Stimulated activated memory B cell treated with anti-CD40 and anti-IgM and Interleukin-4, amounts not matched to agents 10 μg/mL and 1 μg/mL and 100 μg/mL, for 72 hours (primary cell): ENCODE measurements around the gene ATG4C.

Experiments used
- ATAC-seq: fragments of 150-1000 bp; cut with Tn5 transposase; 2 replicates; pipeline ENCODE4 v1.10.0; 2021
- H3K27ac Mint-ChIP-seq: one replicate; pipeline ENCODE4 v1.8.0; 2022; ENCODE audit warnings: mild to moderate bottlenecking, mixed read lengths
- H3K27me3 Mint-ChIP-seq: one replicate; pipeline ENCODE4 v1.8.0; 2022; ENCODE audit warnings: mixed read lengths
- H3K36me3 Mint-ChIP-seq: one replicate; pipeline ENCODE4 v1.8.0; 2022; ENCODE audit warnings: mixed read lengths
- H3K4me1 Mint-ChIP-seq: one replicate; pipeline ENCODE4 v1.8.0; 2022; ENCODE audit warnings: mixed read lengths
- H3K4me3 Mint-ChIP-seq: one replicate; pipeline ENCODE4 v1.8.0; 2022; ENCODE audit warnings: mild to moderate bottlenecking, moderate library complexity, mixed read lengths
- H3K9me3 Mint-ChIP-seq: one replicate; pipeline ENCODE4 v1.8.0; 2022; ENCODE audit warnings: mixed read lengths

Gene ATG4C

GRCh38 chr1:62856960-62857359 is 73.0 kb downstream of the ATG4C start:
- Mint-ChIP-seq H3K27me3 (no peaks in the 10 kb centered on the region), H3K27ac (no peak overlapping the region), H3K4me3 (no peak overlapping the region), H3K9me3 (no peaks in the 10 kb centered on the region), H3K4me1 (no peaks in the 10 kb centered on the region), H3K36me3 (peaks cover 51% of the 10 kb centered on the region)
- ATAC-seq: no peak

GRCh38 chr1:62869217-62869754 is 85.4 kb downstream of the ATG4C start:
- no peak overlapping the region for H3K27ac Mint-ChIP-seq
- no peak overlapping the region for H3K4me3 Mint-ChIP-seq
- no peaks in the 10 kb centered on the region for H3K9me3 Mint-ChIP-seq
- no peaks in the 10 kb centered on the region for H3K36me3 Mint-ChIP-seq
- H3K27me3 Mint-ChIP-seq: peaks cover 6% of the 10 kb centered on the region
- H3K4me1 Mint-ChIP-seq: peaks cover 7% of the 10 kb centered on the region
- no peak for ATAC-seq

- Mint-ChIP-seq H3K36me3 (no peaks in the 10 kb centered on the region), H3K27ac (no peak overlapping the region), H3K27me3 (peaks cover 6% of the 10 kb centered on the region), H3K4me3 (no peak overlapping the region), H3K9me3 (no peaks in the 10 kb centered on the region), H3K4me1 (peaks cover 7% of the 10 kb centered on the region)
- no peak for ATAC-seq
These were observed 86.2 kb downstream of the ATG4C start for GRCh38 chr1:62870148-62870547.

- Mint-ChIP-seq H3K27ac (no peak overlapping the region), H3K9me3 (no peaks in the 10 kb centered on the region), H3K4me1 (no peaks in the 10 kb centered on the region), H3K27me3 (peaks cover 13% of the 10 kb centered on the region), H3K36me3 (no peaks in the 10 kb centered on the region), H3K4me3 (no peak overlapping the region)
- no peak for ATAC-seq
These were observed 91.7 kb downstream of the ATG4C start for GRCh38 chr1:62875676-62876075.

GRCh38 chr1:62876535-62876934 is 92.6 kb downstream of the ATG4C start:
- no peak overlapping the region for H3K27ac Mint-ChIP-seq
- H3K4me1 Mint-ChIP-seq: no peaks in the 10 kb centered on the region
- no peaks in the 10 kb centered on the region for H3K36me3 Mint-ChIP-seq
- no peak overlapping the region for H3K4me3 Mint-ChIP-seq
- no peak for ATAC-seq
- H3K9me3 Mint-ChIP-seq: no peaks in the 10 kb centered on the region
- peaks cover 14% of the 10 kb centered on the region for H3K27me3 Mint-ChIP-seq

- Mint-ChIP-seq H3K4me3 (no peak overlapping the region), H3K27ac (no peak overlapping the region), H3K27me3 (peaks cover 14% of the 10 kb centered on the region), H3K36me3 (no peaks in the 10 kb centered on the region), H3K4me1 (no peaks in the 10 kb centered on the region), H3K9me3 (no peaks in the 10 kb centered on the region)
- no peak for ATAC-seq
These were observed 93.6 kb downstream of the ATG4C start for GRCh38 chr1:62877579-62877978.

- Mint-ChIP-seq H3K36me3 (no peaks in the 10 kb centered on the region), H3K27me3 (peaks cover 7% of the 10 kb centered on the region)
These were observed 96.0 kb downstream of the ATG4C start for GRCh38 chr1:62879962-62880361.

GRCh38 chr1:62882201-62883104 is 98.5 kb downstream of the ATG4C start:
- H3K27me3 Mint-ChIP-seq: peaks cover 21% of the 10 kb centered on the region
- H3K27ac Mint-ChIP-seq: no peak overlapping the region
- H3K4me1 Mint-ChIP-seq: no peaks in the 10 kb centered on the region
- no peak for ATAC-seq
- H3K9me3 Mint-ChIP-seq: no peaks in the 10 kb centered on the region
- no peak overlapping the region for H3K4me3 Mint-ChIP-seq
- no peaks in the 10 kb centered on the region for H3K36me3 Mint-ChIP-seq

More at GRCh38 chr1:62879962-62880361, 96.0 kb downstream of the ATG4C start:
- H3K4me1 Mint-ChIP-seq: no peaks in the 10 kb centered on the region
- no peak for ATAC-seq
- H3K27ac Mint-ChIP-seq: no peak overlapping the region
- no peaks in the 10 kb centered on the region for H3K9me3 Mint-ChIP-seq
- H3K4me3 Mint-ChIP-seq: no peak overlapping the region

GRCh38 chr1:62884156-62884740 is 100.3 kb downstream of the ATG4C start:
- Mint-ChIP-seq H3K36me3 (no peaks in the 10 kb centered on the region), H3K27ac (no peak overlapping the region), H3K9me3 (no peaks in the 10 kb centered on the region), H3K4me3 (no peak overlapping the region), H3K4me1 (no peaks in the 10 kb centered on the region), H3K27me3 (peaks cover 34% of the 10 kb centered on the region)
- no peak for ATAC-seq

- no peak overlapping the region for H3K27ac Mint-ChIP-seq
- H3K4me3 Mint-ChIP-seq: no peak overlapping the region
- no peak for ATAC-seq
- H3K27me3 Mint-ChIP-seq: peaks cover 28% of the 10 kb centered on the region
- no peaks in the 10 kb centered on the region for H3K4me1 Mint-ChIP-seq
- H3K36me3 Mint-ChIP-seq: no peaks in the 10 kb centered on the region
- H3K9me3 Mint-ChIP-seq: no peaks in the 10 kb centered on the region
These were observed 104.0 kb downstream of the ATG4C start for GRCh38 chr1:62887799-62888507.

- no peaks in the 10 kb centered on the region for H3K4me1 Mint-ChIP-seq
- H3K27me3 Mint-ChIP-seq: peaks cover 16% of the 10 kb centered on the region
- H3K36me3 Mint-ChIP-seq: no peaks in the 10 kb centered on the region
- no peak overlapping the region for H3K4me3 Mint-ChIP-seq
- no peaks in the 10 kb centered on the region for H3K9me3 Mint-ChIP-seq
- ATAC-seq: no peak
- no peak overlapping the region for H3K27ac Mint-ChIP-seq
These were observed 108.1 kb downstream of the ATG4C start for GRCh38 chr1:62891956-62892562.

GRCh38 chr1:62897788-62898187 is 113.9 kb downstream of the ATG4C start:
- no peaks in the 10 kb centered on the region for H3K36me3 Mint-ChIP-seq
- no peak for ATAC-seq
- H3K4me1 Mint-ChIP-seq: no peaks in the 10 kb centered on the region
- no peak overlapping the region for H3K4me3 Mint-ChIP-seq
- H3K27ac Mint-ChIP-seq: no peak overlapping the region
- no peaks in the 10 kb centered on the region for H3K9me3 Mint-ChIP-seq
- H3K27me3 Mint-ChIP-seq: no peaks in the 10 kb centered on the region

- no peak for ATAC-seq
- H3K9me3 Mint-ChIP-seq: no peaks in the 10 kb centered on the region
- no peaks in the 10 kb centered on the region for H3K27me3 Mint-ChIP-seq
- no peaks in the 10 kb centered on the region for H3K36me3 Mint-ChIP-seq
- no peak overlapping the region for H3K4me3 Mint-ChIP-seq
- no peak overlapping the region for H3K27ac Mint-ChIP-seq
- no peaks in the 10 kb centered on the region for H3K4me1 Mint-ChIP-seq
These were observed 116.6 kb downstream of the ATG4C start for GRCh38 chr1:62900566-62900965.

- ATAC-seq: no peak
These were observed 117.7 kb downstream of the ATG4C start for GRCh38 chr1:62901650-62902049.

GRCh38 chr1:62903522-62903921 is 119.6 kb downstream of the ATG4C start:
- H3K9me3 Mint-ChIP-seq: no peaks in the 10 kb centered on the region
- no peaks in the 10 kb centered on the region for H3K27me3 Mint-ChIP-seq
- no peak for ATAC-seq
- no peaks in the 10 kb centered on the region for H3K36me3 Mint-ChIP-seq
- H3K4me1 Mint-ChIP-seq: no peaks in the 10 kb centered on the region
- no peak overlapping the region for H3K27ac Mint-ChIP-seq
- H3K4me3 Mint-ChIP-seq: no peak overlapping the region

More at GRCh38 chr1:62901650-62902049, 117.7 kb downstream of the ATG4C start:
- no peak overlapping the region for H3K27ac Mint-ChIP-seq
- H3K27me3 Mint-ChIP-seq: no peaks in the 10 kb centered on the region
- H3K4me3 Mint-ChIP-seq: no peak overlapping the region
- no peaks in the 10 kb centered on the region for H3K9me3 Mint-ChIP-seq
- no peaks in the 10 kb centered on the region for H3K36me3 Mint-ChIP-seq
- no peaks in the 10 kb centered on the region for H3K4me1 Mint-ChIP-seq
